Fibroblast of lung (primary cell): ENCODE results near the gene BRD3. TPM values are rescaled to one million over a fixed set of nuclear protein-coding genes. Genes with fewer than 3 reads are reported as not detected.

ENCODE experiments used
- DNase-seq, 2 donors: peaks; one replicate each; pipeline versions ENCODE4 v3.0.0 to v3.0.0-alpha.2; 2010; ENCODE audit warnings: low read depth in 2 of 2
- H2AFZ ChIP-seq: 2 replicates; pipeline ENCODE4 v1.5.1; 2012; ENCODE audit warnings: low read length, control low read depth, inconsistent platforms
- H3K27ac ChIP-seq: 2 replicates; pipeline ENCODE4 v1.5.1; 2011; ENCODE audit warnings: low read length, control low read depth; ENCODE audit not compliant: insufficient read depth
- H3K27me3 ChIP-seq: 2 replicates; pipeline ENCODE4 v1.5.1; 2011; ENCODE audit warnings: mild to moderate bottlenecking, low read length; ENCODE audit not compliant: control insufficient read depth, insufficient read depth
- H3K36me3 ChIP-seq: 2 replicates; pipeline ENCODE4 v1.5.1; 2011; ENCODE audit warnings: low read length; ENCODE audit not compliant: control insufficient read depth, insufficient read depth
- H3K4me1 ChIP-seq: 2 replicates; pipeline ENCODE4 v1.5.1; 2011; ENCODE audit warnings: low read length; ENCODE audit not compliant: control insufficient read depth, insufficient read depth; ENCODE audit errors: extremely low read depth
- H3K4me2 ChIP-seq: 2 replicates; pipeline ENCODE4 v1.5.1; 2011; ENCODE audit warnings: low read length, control low read depth; ENCODE audit not compliant: insufficient read depth; ENCODE audit errors: extremely low read depth
- H3K4me3 ChIP-seq, 4 experiments: fragments of 200-600 bp in 1 of 4; sonication (generic) in 1 of 4; replicated peaks in 1 of 4; 2 replicates each; pipeline ENCODE4 v1.5.1; 2011 to 2016; ENCODE audit warnings: low read length in 4 of 4, low read depth in 3 of 4, mild to moderate bottlenecking in 3 of 4, control low read depth in 2 of 4, inconsistent platforms in 1 of 4, mixed read lengths in 1 of 4; ENCODE audit not compliant: insufficient read depth in 1 of 4; ENCODE audit errors: control extremely low read depth in 1 of 4
- H3K79me2 ChIP-seq: 2 replicates; pipeline ENCODE4 v1.5.1; 2012; ENCODE audit warnings: mild to moderate bottlenecking, low read length, inconsistent platforms; ENCODE audit not compliant: control insufficient read depth, insufficient read depth
- H3K9ac ChIP-seq: 2 replicates; pipeline ENCODE4 v1.5.1; 2011; ENCODE audit warnings: mild to moderate bottlenecking, low read length, control low read depth; ENCODE audit not compliant: insufficient read depth
- H3K9me3 ChIP-seq: 2 replicates; pipeline ENCODE4 v1.5.1; 2012; ENCODE audit warnings: low read depth, low read length; ENCODE audit not compliant: control insufficient read depth, insufficient read depth
- H4K20me1 ChIP-seq: 2 replicates; pipeline ENCODE4 v1.5.1; 2011; ENCODE audit warnings: low read length; ENCODE audit not compliant: control insufficient read depth, insufficient read depth; ENCODE audit errors: extremely low read depth
- EZH2 ChIP-seq: IDR thresholded peaks from 2 replicates; pipeline ENCODE4 v1.5.1; 2012; ENCODE audit warnings: low read length, control low read depth, mild to moderate bottlenecking; ENCODE audit errors: missing control alignments
- polyA plus RNA-seq, 2 donors: library from polyadenylated mRNA; depleted of rRNA in 1 of 2; stranded (reverse) in 1 of 2; unstranded in 1 of 2; fragments of >200 nt; gene quantifications; 2 replicates each; pipeline ENCODE4 v1.2.1, GENCODE V29; 2011 to 2012; ENCODE audit warnings: missing spikeins in 1 of 2
- total RNA-seq: library from RNA; depleted of rRNA; stranded (reverse); fragments of >200 nt; gene quantifications from 2 replicates; pipeline ENCODE4 v1.2.1, GENCODE V29; 2014
- TF ChIP-seq, protein P1 (sequence below), 2 donors: IDR thresholded peaks in 1 of 2; conservative IDR thresholded peaks in 1 of 2; 1 replicate in 1 of 2; 2 replicates in 1 of 2; pipeline ENCODE4 v1.5.1; 2011 to 2012; ENCODE audit warnings: low read length in 2 of 2, control low read depth in 1 of 2, inconsistent platforms in 1 of 2, low read depth in 1 of 2, mild to moderate bottlenecking in 1 of 2

BRD3 gene
- total and polyA plus RNA-seq, 2 donors (not counting 1 experiment from before 2014, with no cell fraction given) = 7.6 to 10.4 TPM

DNA sequence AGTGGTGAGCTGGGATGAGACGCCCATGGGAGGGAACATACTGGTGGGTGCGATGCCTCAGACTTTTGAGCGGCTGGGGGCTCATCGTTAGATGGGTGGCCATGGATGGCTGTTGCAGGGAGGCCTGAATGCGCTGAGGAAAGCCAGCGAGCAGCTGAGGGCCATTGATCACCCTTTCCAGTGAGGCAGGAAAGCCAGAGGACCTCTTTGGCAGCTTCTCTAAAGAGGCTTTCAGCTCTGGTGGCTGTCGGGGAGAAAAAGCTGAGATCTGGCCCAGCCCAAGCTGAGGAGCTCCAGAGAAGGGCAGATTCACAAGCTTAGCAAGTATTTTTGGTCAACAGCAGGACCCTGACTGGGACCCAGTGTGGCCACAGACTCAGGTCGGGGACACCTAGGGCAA lies 62.4 kb downstream of the BRD3 start:
- H2AFZ ChIP-seq = no peak overlapping the region
- H3K36me3 ChIP-seq = no peaks in the 10 kb centered on the region
- no peak overlapping the region for H3K27ac ChIP-seq
- H3K27me3 ChIP-seq = no peaks in the 10 kb centered on the region
- no peak overlapping the region for H3K4me2 ChIP-seq
- no peak overlapping the region for H3K9ac ChIP-seq
- H3K4me1 ChIP-seq = no peaks in the 10 kb centered on the region
- no peak overlapping the region for H3K4me3 ChIP-seq
- TF ChIP-seq, protein P1, sequence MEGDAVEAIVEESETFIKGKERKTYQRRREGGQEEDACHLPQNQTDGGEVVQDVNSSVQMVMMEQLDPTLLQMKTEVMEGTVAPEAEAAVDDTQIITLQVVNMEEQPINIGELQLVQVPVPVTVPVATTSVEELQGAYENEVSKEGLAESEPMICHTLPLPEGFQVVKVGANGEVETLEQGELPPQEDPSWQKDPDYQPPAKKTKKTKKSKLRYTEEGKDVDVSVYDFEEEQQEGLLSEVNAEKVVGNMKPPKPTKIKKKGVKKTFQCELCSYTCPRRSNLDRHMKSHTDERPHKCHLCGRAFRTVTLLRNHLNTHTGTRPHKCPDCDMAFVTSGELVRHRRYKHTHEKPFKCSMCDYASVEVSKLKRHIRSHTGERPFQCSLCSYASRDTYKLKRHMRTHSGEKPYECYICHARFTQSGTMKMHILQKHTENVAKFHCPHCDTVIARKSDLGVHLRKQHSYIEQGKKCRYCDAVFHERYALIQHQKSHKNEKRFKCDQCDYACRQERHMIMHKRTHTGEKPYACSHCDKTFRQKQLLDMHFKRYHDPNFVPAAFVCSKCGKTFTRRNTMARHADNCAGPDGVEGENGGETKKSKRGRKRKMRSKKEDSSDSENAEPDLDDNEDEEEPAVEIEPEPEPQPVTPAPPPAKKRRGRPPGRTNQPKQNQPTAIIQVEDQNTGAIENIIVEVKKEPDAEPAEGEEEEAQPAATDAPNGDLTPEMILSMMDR (conservative IDR thresholded peaks at IDR 0.05 in 1 of 2, IDR thresholded peaks at IDR 0.05 in 1 of 2; ENCODE audit: low read depth in 1 of 2, low read length in 2 of 2) = no peak
- TF ChIP-seq EZH2 = no peak
- DNase-seq = no peak
- H4K20me1 ChIP-seq = no peaks in the 10 kb centered on the region
- H3K79me2 ChIP-seq = no peaks in the 10 kb centered on the region
- no peaks in the 10 kb centered on the region for H3K9me3 ChIP-seq

DNA sequence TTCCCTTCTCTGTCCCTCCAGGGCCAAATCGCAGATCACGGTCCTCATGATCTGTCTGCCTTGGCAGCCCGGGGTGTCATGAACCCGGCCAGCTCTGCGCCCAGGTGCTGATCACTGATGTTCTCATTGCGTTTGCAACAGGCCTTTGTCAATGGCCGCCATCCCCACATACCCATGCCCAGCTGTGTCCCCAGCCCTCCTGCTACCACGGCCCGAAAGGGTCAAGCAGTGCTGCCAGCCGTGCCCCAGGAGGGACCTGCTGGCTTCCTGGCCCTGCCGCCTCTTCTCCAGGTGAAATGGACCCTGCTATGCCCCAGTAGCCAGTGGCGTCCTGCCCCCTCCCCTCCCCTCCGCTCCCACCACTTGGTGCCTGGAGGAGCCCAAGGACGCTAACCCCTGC lies 62.9 kb downstream of the BRD3 start:
- H3K9ac ChIP-seq = no peak overlapping the region
- no peaks in the 10 kb centered on the region for H3K27me3 ChIP-seq
- no peak overlapping the region for H2AFZ ChIP-seq
- no peaks in the 10 kb centered on the region for H3K4me1 ChIP-seq
- H3K36me3 ChIP-seq = no peaks in the 10 kb centered on the region
- no peak overlapping the region for H3K27ac ChIP-seq
- TF ChIP-seq, protein P1 (conservative IDR thresholded peaks at IDR 0.05 in 1 of 2, IDR thresholded peaks at IDR 0.05 in 1 of 2; ENCODE audit: low read depth in 1 of 2, low read length in 2 of 2) = no peak
- TF ChIP-seq EZH2 = no peak
- no peaks in the 10 kb centered on the region for H3K79me2 ChIP-seq
- no peaks in the 10 kb centered on the region for H3K9me3 ChIP-seq
- no peak overlapping the region for H3K4me3 ChIP-seq
- no peak overlapping the region for H3K4me2 ChIP-seq
- H4K20me1 ChIP-seq = no peaks in the 10 kb centered on the region
- DNase-seq = no peak

DNA sequence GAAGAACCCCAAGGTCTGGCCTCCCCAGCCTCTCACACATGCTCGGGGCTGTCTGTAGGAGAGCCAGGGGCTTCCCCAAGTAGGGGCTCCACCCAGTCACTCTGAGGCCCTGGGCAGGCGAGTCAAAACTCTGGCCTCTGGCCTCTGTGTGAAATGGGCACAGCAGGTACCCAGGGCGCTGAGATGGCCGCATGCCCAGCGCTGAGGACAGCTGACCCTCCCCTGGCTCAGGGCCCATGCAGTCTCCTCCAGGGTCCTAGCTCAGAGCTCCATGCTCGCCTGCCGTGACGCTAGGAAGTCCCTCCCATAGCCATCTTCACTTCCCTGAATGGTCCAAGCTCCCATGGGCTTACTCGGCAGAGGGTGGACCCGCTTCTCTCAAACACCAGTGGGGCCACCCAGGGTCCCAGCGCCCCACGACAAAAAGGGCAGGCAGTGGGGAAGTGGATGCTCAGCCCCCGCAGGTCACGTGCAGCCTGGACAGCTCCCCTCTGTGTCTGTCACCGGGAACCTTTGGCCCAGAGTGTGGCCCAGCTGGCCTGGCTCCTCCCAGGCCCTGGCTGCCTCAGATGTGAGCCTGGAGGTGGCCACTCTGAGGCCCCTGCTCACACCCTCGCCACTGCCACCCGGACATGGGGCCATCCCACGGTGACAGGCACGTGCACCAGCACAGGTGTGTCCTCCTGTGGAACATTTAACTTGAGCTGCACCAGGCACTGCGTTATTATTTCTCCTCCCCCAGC lies 63.5 kb downstream of the BRD3 start:
- Histone ChIP-seq H2AFZ (no peak overlapping the region), H3K9ac (no peak overlapping the region), H3K36me3 (no peaks in the 10 kb centered on the region), H3K27ac (no peak overlapping the region), H3K9me3 (no peaks in the 10 kb centered on the region), H3K4me2 (no peak overlapping the region), H3K27me3 (no peaks in the 10 kb centered on the region), H3K4me3 (no peak overlapping the region), H4K20me1 (no peaks in the 10 kb centered on the region), H3K4me1 (no peaks in the 10 kb centered on the region), H3K79me2 (no peaks in the 10 kb centered on the region)
- no peak for DNase-seq
- TF ChIP-seq, protein P1 (conservative IDR thresholded peaks at IDR 0.05 in 1 of 2, IDR thresholded peaks at IDR 0.05 in 1 of 2; ENCODE audit: low read depth in 1 of 2, low read length in 2 of 2) = no peak
- no peak for TF ChIP-seq EZH2
